Ishikawa (cell line): ENCODE results near the gene SOD1.

Experiments used
- CEBPB ChIP-seq: IDR thresholded peaks from 2 replicates; pipeline ENCODE4 v1.6.1; 2012
- CREB1 ChIP-seq: IDR thresholded peaks from 2 replicates; pipeline ENCODE4 v1.6.1; 2012; ENCODE audit warnings: low read depth
- EGR1 ChIP-seq: IDR thresholded peaks from 2 replicates; pipeline ENCODE4 v1.6.1; 2012
- EP300 ChIP-seq: IDR thresholded peaks from 2 replicates; pipeline ENCODE4 v1.6.1; 2012; ENCODE audit warnings: borderline replicate concordance
- FOXM1 ChIP-seq: IDR thresholded peaks from 2 replicates; pipeline ENCODE4 v1.6.1; 2012; ENCODE audit warnings: low read depth, borderline replicate concordance
- MAX ChIP-seq: IDR thresholded peaks from 2 replicates; pipeline ENCODE4 v1.6.1; 2012
- NFIC ChIP-seq: IDR thresholded peaks from 2 replicates; pipeline ENCODE4 v1.6.1; 2012
- RAD21 ChIP-seq: IDR thresholded peaks from 2 replicates; pipeline ENCODE4 v1.6.1; 2012; ENCODE audit warnings: low read depth
- REST ChIP-seq: IDR thresholded peaks from 2 replicates; pipeline ENCODE4 v1.6.1; 2012; ENCODE audit warnings: low read depth, mild to moderate bottlenecking
- TAF1 ChIP-seq: IDR thresholded peaks from 2 replicates; pipeline ENCODE4 v1.6.1; 2012; ENCODE audit warnings: low read depth, mild to moderate bottlenecking
- TCF12 ChIP-seq: IDR thresholded peaks from 2 replicates; pipeline ENCODE4 v1.6.1; 2012; ENCODE audit warnings: low read depth
- TEAD4 ChIP-seq: IDR thresholded peaks from 2 replicates; pipeline ENCODE4 v1.6.1; 2012
- USF1 ChIP-seq: IDR thresholded peaks from 2 replicates; pipeline ENCODE4 v1.6.1; 2012
- YY1 ChIP-seq: IDR thresholded peaks from 2 replicates; pipeline ENCODE4 v1.6.1; 2012; ENCODE audit warnings: low read depth
- ZBTB7A ChIP-seq: IDR thresholded peaks from 2 replicates; pipeline ENCODE4 v1.6.1; 2012; ENCODE audit warnings: low read depth

SOD1 gene

GRCh38 chr21:31660591-31660990 is 1.1 kb downstream of the SOD1 start:
- no peak for TF ChIP-seq TCF12
- no peak for TF ChIP-seq CREB1
- no peak for TF ChIP-seq CEBPB
- no peak for TF ChIP-seq NFIC
- no peak for TF ChIP-seq USF1
- TF ChIP-seq FOXM1, result no peak
- TF ChIP-seq TAF1, result no peak
- TF ChIP-seq RAD21, result no peak
- TF ChIP-seq TEAD4, result no peak
- TF ChIP-seq MAX, result no peak

GRCh38 chr21:31663584-31664249 is 4.2 kb downstream of the SOD1 start:
- TF ChIP-seq USF1, result no peak
- TF ChIP-seq TCF12, result no peak
- no peak for TF ChIP-seq CREB1
- TF ChIP-seq CEBPB, result no peak
- TF ChIP-seq EGR1, result no peak
- no peak for TF ChIP-seq TAF1
- TF ChIP-seq FOXM1, result no peak
- TF ChIP-seq ZBTB7A, result no peak
- TF ChIP-seq NFIC, result no peak
- TF ChIP-seq TEAD4, result no peak
- no peak for TF ChIP-seq RAD21
- TF ChIP-seq YY1, result no peak
- TF ChIP-seq EP300, result no peak
- TF ChIP-seq REST, result no peak
- TF ChIP-seq MAX, result no peak

- TF ChIP-seq TAF1, result no peak
- TF ChIP-seq TCF12, result no peak
- no peak for TF ChIP-seq REST
- TF ChIP-seq CEBPB, result no peak
- TF ChIP-seq RAD21, result no peak
- no peak for TF ChIP-seq YY1
- TF ChIP-seq MAX, result no peak
- TF ChIP-seq NFIC, result no peak
- no peak for TF ChIP-seq USF1
- TF ChIP-seq TEAD4, result no peak
- no peak for TF ChIP-seq CREB1
- no peak for TF ChIP-seq EP300
- no peak for TF ChIP-seq ZBTB7A
- TF ChIP-seq FOXM1, result no peak
Observed at GRCh38 chr21:31665397-31665796, 5.9 kb downstream of the SOD1 start.

GRCh38 chr21:31666445-31667010 is 7.0 kb downstream of the SOD1 start:
- no peak for TF ChIP-seq CREB1
- no peak for TF ChIP-seq EGR1
- no peak for TF ChIP-seq REST
- no peak for TF ChIP-seq MAX
- TF ChIP-seq FOXM1, result no peak
- no peak for TF ChIP-seq ZBTB7A
- no peak for TF ChIP-seq EP300
- no peak for TF ChIP-seq YY1
- no peak for TF ChIP-seq USF1
- TF ChIP-seq TCF12, result no peak
- no peak for TF ChIP-seq TEAD4
- TF ChIP-seq CEBPB, result no peak
- no peak for TF ChIP-seq NFIC
- TF ChIP-seq RAD21, result no peak
